Coronary artery (tissue), 2 donors: ENCODE data around the gene NDUFS8.

ENCODE experiments used
- DNase-seq: peaks from one replicate; pipeline ENCODE4 v3.0.0-alpha.2; 2017; ENCODE audit warnings: low spot score
- H3K27ac ChIP-seq, 2 donors: fragments of 200-600 bp; sonication (generic); one replicate each; pipeline ENCODE4 v1.5.1; 2016 to 2019
- H3K4me3 ChIP-seq: fragments of 200-600 bp; sonication (generic); 2 replicates; pipeline ENCODE4 v1.5.1; 2016; ENCODE audit warnings: mild to moderate bottlenecking, moderate library complexity
- CTCF ChIP-seq: fragments of 200-600 bp; sonication (generic); IDR thresholded peaks from one replicate; pipeline ENCODE4 v1.5.1; 2019; ENCODE audit warnings: antibody characterized with exemption

NDUFS8 gene

GRCh38 chr11:68007498-68008380 lies 22.7 kb upstream of the NDUFS8 start:
- DNase-seq, result no peak
- TF ChIP-seq CTCF, result no peak
- no peak overlapping the region for H3K4me3 ChIP-seq
- peak overlapping the region in 1 of 2 donors; percentile 99 for H3K27ac ChIP-seq

GRCh38 chr11:68008381-68009337 lies 21.8 kb upstream of the NDUFS8 start:
- DNase-seq, result no peak
- no peak for TF ChIP-seq CTCF
- Histone ChIP-seq H3K27ac (peak overlapping the region; percentile 88 to 99), H3K4me3 (no peak overlapping the region)

GRCh38 chr11:68009391-68010089 lies 20.9 kb upstream of the NDUFS8 start:
- Histone ChIP-seq H3K4me3 (peak overlapping the region; percentile 70), H3K27ac (peak overlapping the region; percentile 88 to 99)
- no peak for TF ChIP-seq CTCF
- DNase-seq, result no peak

- Histone ChIP-seq H3K4me3 (peak within 1 kb of the TSS; percentile 70), H3K27ac (peak within 1 kb of the TSS; percentile 88 to 99)
- TF ChIP-seq CTCF, result no peak
- peak; percentile 99 for DNase-seq
These were observed 20.1 kb upstream of the NDUFS8 start, which contains the start of gene ALDH3B1 for GRCh38 chr11:68010090-68011041. TSS of gene ALDH3B1 (plus strand) at chr11:68010327. CDS start at chr11:68015298, 4,971 bp downstream.

GRCh38 chr11:68011051-68011943 lies 19.2 kb upstream of the NDUFS8 start:
- no peak for TF ChIP-seq CTCF
- no peak for DNase-seq
- H3K4me3 ChIP-seq, result peak overlapping the region; percentile 70

More at GRCh38 chr11:68011051-68011943, 19.2 kb upstream of the NDUFS8 start:
- peak overlapping the region; percentile 88 to 99 for H3K27ac ChIP-seq
